Endodermal cell (in vitro differentiated cells): Measurements from ENCODE around the gene TCFL5. TPM values are rescaled to one million over a fixed set of nuclear protein-coding genes. Genes with fewer than 3 reads are reported as not detected.

Source experiments
- DNase-seq: peaks from one replicate; pipeline ENCODE4 v3.0.0-alpha.2; 2017
- H3K27ac ChIP-seq: 2 replicates; pipeline ENCODE4 v1.5.1; 2013; ENCODE audit warnings: mild to moderate bottlenecking, low read depth, low read length, moderate library complexity
- H3K27me3 ChIP-seq: 2 replicates; pipeline ENCODE4 v1.6.1; 2013; ENCODE audit warnings: mild to moderate bottlenecking, low read length, moderate library complexity; ENCODE audit not compliant: insufficient read depth, control insufficient read depth, poor library complexity, severe bottlenecking
- H3K36me3 ChIP-seq: 2 replicates; pipeline ENCODE4 v1.7.0; 2013; ENCODE audit warnings: mild to moderate bottlenecking, low read length, moderate library complexity; ENCODE audit not compliant: control insufficient read depth, insufficient read depth
- H3K4me1 ChIP-seq: one replicate; pipeline ENCODE4 v1.7.0; 2013; ENCODE audit warnings: low read length; ENCODE audit not compliant: control insufficient read depth, insufficient read depth
- H3K4me3 ChIP-seq: 2 replicates; pipeline ENCODE4 v1.5.1; 2013; ENCODE audit warnings: mild to moderate bottlenecking, low read length, moderate library complexity
- H3K9ac ChIP-seq: 2 replicates; pipeline ENCODE4 v1.6.1; 2013; ENCODE audit warnings: mild to moderate bottlenecking, low read length, moderate library complexity; ENCODE audit not compliant: poor library complexity, severe bottlenecking; ENCODE audit errors: extremely low read depth
- H3K9me3 ChIP-seq: 2 replicates; pipeline ENCODE4 v1.6.1; 2013; ENCODE audit warnings: mild to moderate bottlenecking, low read length, moderate library complexity; ENCODE audit not compliant: control insufficient read depth
- H3K27ac Mint-ChIP-seq: 2 replicates; pipeline ENCODE4 v1.8.0; 2020; ENCODE audit warnings: mixed read lengths
- H3K27me3 Mint-ChIP-seq: 2 replicates; pipeline ENCODE4 v1.8.0; 2021; ENCODE audit warnings: mild to moderate bottlenecking, mixed read lengths; ENCODE audit not compliant: insufficient read depth
- H3K36me3 Mint-ChIP-seq: 2 replicates; pipeline ENCODE4 v1.8.0; 2020; ENCODE audit warnings: low read depth, mixed read lengths
- H3K4me1 Mint-ChIP-seq: 2 replicates; pipeline ENCODE4 v1.8.0; 2020; ENCODE audit warnings: mixed read lengths
- H3K4me3 Mint-ChIP-seq: 2 replicates; pipeline ENCODE4 v1.8.0; 2020; ENCODE audit warnings: mild to moderate bottlenecking, moderate library complexity, mixed read lengths
- H3K9me3 Mint-ChIP-seq: 2 replicates; pipeline ENCODE4 v1.8.0; 2020; ENCODE audit warnings: mild to moderate bottlenecking, mixed read lengths
- WGBS, 2 experiments: methylation state at CpG; one replicate each; pipeline versions ENCODE4 v1.1.5 to v1.1.7; 2013; ENCODE audit warnings: missing lambda C conversion rate in 2 of 2, mixed read lengths in 1 of 2; ENCODE audit not compliant: insufficient coverage in 1 of 2, insufficient read length in 1 of 2; 5-methylcytosine and 5-hydroxymethylcytosine counted together
- total RNA-seq, 2 donors: library from RNA; stranded (reverse); fragmentation: NEBNext Ultra II Directional in 1 of 2; extraction: Animal tissue kit (Norgen Biotek cat#: 25700) in 1 of 2; gene quantifications; 2 replicates in 1 of 2; 3 replicates in 1 of 2; pipeline ENCODE4 v1.2.1, GENCODE V29; 2021
- TF ChIP-seq, protein P1 (sequence below): fragments of 200-600 bp; sonication (generic); conservative IDR thresholded peaks from 2 replicates; pipeline ENCODE4 v1.5.0; 2021; ENCODE audit warnings: antibody characterized with exemption, mild to moderate bottlenecking

The TCFL5 gene
- total RNA-seq, 2 donors from 2014 or later: 15.8 to 17.4 TPM

DNA sequence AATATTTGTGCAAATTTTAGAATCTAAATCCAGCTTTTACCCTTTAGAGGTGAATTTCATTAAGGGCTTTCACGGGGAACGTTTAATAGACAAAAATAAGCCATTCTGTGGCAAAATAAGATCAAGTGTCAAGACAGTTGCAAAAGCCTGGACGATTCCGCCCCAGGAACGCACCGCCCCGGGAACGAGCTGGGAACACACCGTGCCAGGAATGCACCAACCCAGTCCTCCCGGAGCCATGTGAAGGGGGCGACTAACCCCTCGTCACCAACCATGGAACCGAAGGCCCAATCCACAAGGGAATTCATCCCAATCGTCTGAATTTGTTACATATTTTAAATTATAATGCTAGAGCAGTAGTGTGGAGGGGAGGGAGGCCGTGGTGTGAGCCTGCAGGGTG, 20.8 kb upstream of the TCFL5 start:
- DNase-seq: no peak
- Histone ChIP-seq H3K36me3 (peaks cover 32% of the 10 kb centered on the region), H3K4me3 (no peak overlapping the region), H3K27me3 (no peaks in the 10 kb centered on the region), H3K27ac (no peak overlapping the region), H3K9me3 (no peaks in the 10 kb centered on the region), H3K4me1 (no peaks in the 10 kb centered on the region), H3K9ac (no peak overlapping the region)
- Mint-ChIP-seq H3K9me3 (no peaks in the 10 kb centered on the region), H3K4me1 (peaks cover 5% of the 10 kb centered on the region), H3K27ac (no peak overlapping the region), H3K36me3 (peaks cover 24% of the 10 kb centered on the region), H3K27me3 (no peaks in the 10 kb centered on the region), H3K4me3 (no peak overlapping the region)
- WGBS, 2 experiments: 95 to 96% methylated on average over 9 to 14 of the region's 15 CpGs
- TF ChIP-seq, protein P1, sequence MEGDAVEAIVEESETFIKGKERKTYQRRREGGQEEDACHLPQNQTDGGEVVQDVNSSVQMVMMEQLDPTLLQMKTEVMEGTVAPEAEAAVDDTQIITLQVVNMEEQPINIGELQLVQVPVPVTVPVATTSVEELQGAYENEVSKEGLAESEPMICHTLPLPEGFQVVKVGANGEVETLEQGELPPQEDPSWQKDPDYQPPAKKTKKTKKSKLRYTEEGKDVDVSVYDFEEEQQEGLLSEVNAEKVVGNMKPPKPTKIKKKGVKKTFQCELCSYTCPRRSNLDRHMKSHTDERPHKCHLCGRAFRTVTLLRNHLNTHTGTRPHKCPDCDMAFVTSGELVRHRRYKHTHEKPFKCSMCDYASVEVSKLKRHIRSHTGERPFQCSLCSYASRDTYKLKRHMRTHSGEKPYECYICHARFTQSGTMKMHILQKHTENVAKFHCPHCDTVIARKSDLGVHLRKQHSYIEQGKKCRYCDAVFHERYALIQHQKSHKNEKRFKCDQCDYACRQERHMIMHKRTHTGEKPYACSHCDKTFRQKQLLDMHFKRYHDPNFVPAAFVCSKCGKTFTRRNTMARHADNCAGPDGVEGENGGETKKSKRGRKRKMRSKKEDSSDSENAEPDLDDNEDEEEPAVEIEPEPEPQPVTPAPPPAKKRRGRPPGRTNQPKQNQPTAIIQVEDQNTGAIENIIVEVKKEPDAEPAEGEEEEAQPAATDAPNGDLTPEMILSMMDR: no peak

DNA sequence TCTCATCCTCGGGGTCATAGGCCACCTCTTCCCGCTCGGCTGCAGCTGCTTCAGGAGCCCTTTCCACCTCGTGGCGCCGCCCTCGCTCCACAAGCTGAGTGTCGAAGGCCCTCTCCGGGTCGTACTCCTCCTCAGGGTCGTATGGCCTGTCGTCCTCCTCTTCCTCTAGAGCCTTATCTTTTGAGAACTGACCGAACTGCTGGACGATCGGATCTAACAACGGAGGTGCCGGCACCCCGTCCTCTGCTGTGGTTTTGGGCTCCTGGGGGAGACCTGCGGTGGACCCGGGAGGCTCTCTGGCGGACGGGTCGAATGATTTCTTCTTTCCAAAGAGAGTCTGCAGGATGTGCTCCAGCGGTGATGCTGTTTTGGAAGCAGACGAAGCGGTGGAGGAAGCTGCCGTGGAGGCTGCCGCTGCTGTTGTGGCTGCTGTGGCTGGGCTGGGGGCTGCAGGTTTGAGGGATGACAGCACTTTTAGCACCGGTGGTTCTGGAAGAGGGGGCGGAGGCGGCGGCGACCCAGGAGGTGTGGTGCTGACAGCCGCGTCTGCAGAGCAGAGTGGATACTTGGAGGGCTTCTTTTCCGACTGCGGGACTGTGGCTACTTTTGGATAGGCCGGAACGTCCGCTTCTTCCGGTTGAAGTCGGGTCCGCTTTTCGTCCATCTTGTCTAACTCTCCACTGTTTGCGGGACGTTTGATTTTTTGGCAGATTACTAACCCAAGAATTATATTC, 20.2 kb upstream of the TCFL5 start:
- DNase-seq: no peak
- Histone ChIP-seq H3K27me3 (no peaks in the 10 kb centered on the region), H3K9ac (no peak overlapping the region), H3K4me3 (no peak overlapping the region), H3K27ac (no peak overlapping the region), H3K4me1 (no peaks in the 10 kb centered on the region), H3K9me3 (no peaks in the 10 kb centered on the region), H3K36me3 (peaks cover 26% of the 10 kb centered on the region)
- TF ChIP-seq, protein P1: no peak
- Mint-ChIP-seq H3K36me3 (peaks cover 18% of the 10 kb centered on the region), H3K27ac (peak overlapping the region; percentile 65), H3K27me3 (no peaks in the 10 kb centered on the region), H3K4me3 (no peak overlapping the region), H3K4me1 (peaks cover 5% of the 10 kb centered on the region), H3K9me3 (no peaks in the 10 kb centered on the region)
- WGBS, 2 experiments: 95 to 97% methylated on average over 39 to 46 of the region's 46 CpGs

DNA sequence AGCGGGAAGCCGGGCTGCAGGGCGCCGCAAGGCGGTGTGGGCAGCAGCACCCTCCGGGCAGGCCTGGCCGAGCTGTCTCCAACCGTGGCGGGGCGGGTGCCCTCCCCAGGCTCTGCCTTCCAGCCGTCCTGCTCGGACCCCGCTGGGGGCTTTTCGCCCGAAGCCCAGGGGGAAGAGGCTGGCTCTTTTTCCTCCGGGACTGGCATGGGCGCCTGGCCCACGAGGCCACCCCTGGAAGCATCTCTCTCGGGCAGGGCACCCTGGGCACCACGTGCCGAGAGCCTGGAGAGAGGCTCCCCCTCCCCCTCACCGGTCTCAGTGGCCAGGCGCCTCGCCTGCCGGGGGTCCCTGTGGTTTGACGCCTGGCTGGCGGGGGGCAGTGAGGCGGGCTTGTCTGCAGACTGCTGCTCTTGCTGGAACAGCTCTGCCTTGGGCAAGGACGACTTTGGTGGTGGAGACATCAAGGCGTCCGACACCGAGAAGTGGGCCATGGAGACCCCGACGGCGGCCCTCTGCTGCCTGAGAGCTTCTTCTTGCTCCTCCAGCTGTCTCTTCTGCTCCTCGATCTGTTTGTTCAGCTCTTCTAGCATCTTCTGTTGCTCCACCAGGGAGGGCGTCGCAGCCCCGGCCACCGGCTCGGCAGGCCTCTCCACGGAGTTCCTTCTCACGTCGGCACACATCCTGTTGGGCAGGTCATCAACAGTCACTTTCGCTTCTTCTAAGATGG, 19.5 kb upstream of the TCFL5 start:
- TF ChIP-seq, protein P1: no peak
- Histone ChIP-seq H3K9ac (no peak overlapping the region), H3K4me1 (no peaks in the 10 kb centered on the region), H3K27ac (no peak overlapping the region), H3K4me3 (no peak overlapping the region), H3K36me3 (peaks cover 19% of the 10 kb centered on the region), H3K27me3 (no peaks in the 10 kb centered on the region), H3K9me3 (no peaks in the 10 kb centered on the region)
- Mint-ChIP-seq H3K36me3 (peaks cover 11% of the 10 kb centered on the region), H3K27me3 (no peaks in the 10 kb centered on the region), H3K4me3 (no peak overlapping the region), H3K9me3 (no peaks in the 10 kb centered on the region), H3K4me1 (peaks cover 5% of the 10 kb centered on the region), H3K27ac (peak overlapping the region; percentile 65)
- DNase-seq: no peak
- 95 to 97% methylated on average over 31 to 45 of the region's 45 CpGs for WGBS, 2 experiments
